ENCODE measurements around the gene IFITM1. TPM values are rescaled to one million over a fixed set of nuclear protein-coding genes. Genes with fewer than 3 reads are reported as not detected.

IFITM1 gene
- total and polyA plus RNA-seq, 2 of the 8 experiments (the other 6 are each of a cell fraction or from before 2014, with no cell fraction given) = 394 to 1,464 TPM

DNA sequence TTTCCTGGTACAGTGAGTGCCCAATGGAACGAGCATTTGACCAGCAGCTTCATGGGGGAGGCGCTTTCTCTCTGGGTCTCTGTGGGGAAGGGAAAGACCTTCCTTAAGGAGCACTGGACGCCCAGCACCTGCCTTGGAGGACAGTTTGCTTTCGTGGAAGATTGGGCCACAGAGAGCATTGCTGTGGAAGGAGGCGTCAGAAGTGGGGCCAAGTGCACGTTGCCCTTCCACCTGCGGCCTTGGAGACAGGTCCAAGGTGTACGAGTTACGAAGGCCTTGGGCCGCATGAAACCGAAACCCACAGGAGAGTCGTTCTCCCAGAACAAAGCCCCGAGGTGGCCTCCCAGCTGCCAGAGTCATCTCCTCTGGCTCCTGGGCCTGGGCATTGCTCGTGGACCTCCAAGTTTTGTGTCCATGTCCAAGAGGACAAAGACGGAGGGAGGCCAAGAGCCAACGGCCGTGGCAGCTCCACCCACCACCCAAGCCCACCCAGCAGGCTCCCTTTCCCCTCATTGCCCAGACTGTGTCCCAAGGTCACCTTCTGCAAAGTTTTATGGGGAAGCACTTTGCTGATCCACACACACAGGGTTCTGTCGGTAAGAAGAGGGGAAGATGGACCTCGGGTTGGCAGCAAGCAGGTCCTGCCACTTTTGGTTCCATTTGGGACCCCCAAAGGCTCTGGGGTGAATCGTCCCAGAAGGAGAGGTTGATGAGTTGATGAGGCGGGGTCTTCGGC, 41.5 kb upstream of the IFITM1 start (continued):
- TF ChIP-seq SRF (IDR thresholded peaks at IDR 0.05; ENCODE audit: low read depth, low read length) = no peak
- no peak for TF ChIP-seq CEBPB (IDR thresholded peaks at IDR 0.05; ENCODE audit: low read depth, low read length)
- TF ChIP-seq POLR2A (IDR thresholded peaks at IDR 0.05; ENCODE audit: control extremely low read depth in 1 of 2, low read depth in 2 of 2, low read length in 2 of 2) = no peak
- TF ChIP-seq YY1 (IDR thresholded peaks at IDR 0.05; ENCODE audit: low read depth, low read length) = no peak
- TF ChIP-seq TBP (IDR thresholded peaks at IDR 0.05; ENCODE audit: low read depth, low read length) = no peak
- TF ChIP-seq SUZ12 (IDR thresholded peaks at IDR 0.05; ENCODE audit: low read length) = no peak
